Activated CD4-positive, alpha-beta T cell treated with anti-CD3 and anti-CD28 coated beads for 36 hours (primary cell): ENCODE measurements around the gene OR52E8. TPM values are rescaled to one million over a fixed set of nuclear protein-coding genes. Genes with fewer than 3 reads are reported as not detected.

ENCODE experiments used
- ATAC-seq: fragments of 200-7000 bp; cut with Tn5 transposase; one replicate; pipeline ENCODE4 v1.10.0; 2021; ENCODE audit warnings: mild to moderate bottlenecking, moderate library complexity
- CTCF ChIA-PET: fragments of 350-600 bp; sonication (Branson Sonifier 250); formaldehyde crosslinking; loops from one replicate; lab custom pipeline; 2021; ENCODE audit warnings: antibody characterized with exemption; lab: Charles Lee
- POLR2A ChIA-PET: fragments of 350-600 bp; sonication (Branson Sonifier 250); formaldehyde crosslinking; loops from one replicate; lab custom pipeline; 2021; ENCODE audit warnings: antibody characterized with exemption, inconsistent platforms; lab: Charles Lee
- DNase-seq: peaks from one replicate; pipeline ENCODE4 v3.0.0-alpha.2; 2020
- H3K27ac Mint-ChIP-seq: one replicate; pipeline ENCODE4 v1.8.0; 2021; ENCODE audit warnings: mixed read lengths
- H3K27me3 Mint-ChIP-seq: one replicate; pipeline ENCODE4 v1.8.0; 2021; ENCODE audit warnings: mixed read lengths
- H3K36me3 Mint-ChIP-seq: one replicate; pipeline ENCODE4 v1.8.0; 2021; ENCODE audit warnings: low read depth, mixed read lengths
- H3K4me1 Mint-ChIP-seq: one replicate; pipeline ENCODE4 v1.8.0; 2021; ENCODE audit warnings: mixed read lengths
- H3K4me3 Mint-ChIP-seq: one replicate; pipeline ENCODE4 v1.8.0; 2021; ENCODE audit warnings: mild to moderate bottlenecking, moderate library complexity, mixed read lengths
- H3K9me3 Mint-ChIP-seq: one replicate; pipeline ENCODE4 v1.8.0; 2021; ENCODE audit warnings: low read depth, mixed read lengths
- intact Hi-C, 2 experiments: fragments of 100-400 bp; cut with DNase I in 1 of 2; cut with micrococcal nuclease in 1 of 2; formaldehyde crosslinking; loops; one replicate each; pipeline versions ENCODE4 v1.14.2 to v1.15.1; 2022 to 2024; cut with DNase I, micrococcal nuclease
- total RNA-seq, 2 experiments: library from RNA; stranded (reverse); gene quantifications; one replicate each; pipeline ENCODE4 v1.2.3, GENCODE V29; 2021

OR52E8 gene
- total RNA-seq, 2 experiments from 2014 or later: not detected

DNA sequence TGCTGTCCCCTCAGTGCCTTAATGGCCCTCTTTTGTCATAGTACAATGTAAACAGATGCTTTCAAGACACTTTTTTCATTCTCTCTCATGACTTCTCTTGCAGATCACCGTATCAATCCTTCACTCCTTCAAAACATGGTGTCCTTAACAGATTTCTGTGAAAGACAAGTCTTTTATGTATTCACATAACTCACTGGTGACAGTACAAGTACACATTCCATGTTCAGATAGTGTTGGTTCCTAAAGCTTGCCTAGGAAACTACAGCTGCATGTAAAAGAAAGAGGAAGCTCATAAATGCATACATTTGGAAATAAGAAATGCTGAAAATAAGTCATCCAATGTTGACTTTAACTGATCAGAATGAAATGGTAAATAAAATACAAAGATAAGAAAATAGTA is 10.8 kb downstream of the OR52E8 start:
- Mint-ChIP-seq H3K36me3 (no peaks in the 10 kb centered on the region), H3K27ac (no peak overlapping the region), H3K4me3 (no peak overlapping the region), H3K4me1 (no peaks in the 10 kb centered on the region), H3K9me3 (no peaks in the 10 kb centered on the region), H3K27me3 (peaks cover 4% of the 10 kb centered on the region)
- CTCF ChIA-PET: no interaction called here
- POLR2A ChIA-PET: no interaction called here
- intact Hi-C loops: no loop called here
- ATAC-seq (no peak), DNase-seq (no peak)

DNA sequence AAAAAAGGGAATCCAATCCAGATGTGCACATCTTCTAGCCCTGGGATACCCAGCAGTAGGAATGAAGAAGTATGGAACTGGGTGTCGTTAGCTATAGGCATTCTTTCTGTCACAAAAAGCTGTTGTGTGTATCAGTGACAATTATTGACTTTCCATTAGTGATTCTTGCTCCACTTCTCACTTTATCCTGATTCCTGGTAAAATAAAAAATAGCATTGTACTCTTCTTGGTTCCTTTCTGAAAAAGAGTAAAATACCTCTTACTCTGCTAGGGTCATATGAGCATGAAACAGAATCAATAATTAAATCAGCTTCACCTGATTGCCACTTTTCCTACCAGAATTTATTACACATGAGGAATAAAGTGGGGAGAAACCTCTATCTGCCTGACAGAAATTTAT is 15.7 kb downstream of the OR52E8 start, which contains the start of gene OR52E6:
Gene OR52E6 (minus strand): TSS at position 101 of the 400 bp plus-strand sequence. CDS start 0 bp downstream, at position 101.
- Mint-ChIP-seq H3K36me3 (no peaks in the 10 kb centered on the region), H3K27me3 (peaks cover 24% of the 10 kb centered on the region), H3K4me1 (no peaks in the 10 kb centered on the region), H3K9me3 (peaks cover 2% of the 10 kb centered on the region), H3K27ac (no peak within 1 kb of the TSS), H3K4me3 (no peak within 1 kb of the TSS)
- DNase-seq: no peak
- ChIA-PET POLR2A (no interaction called here), CTCF (no interaction called here)
- ATAC-seq: no peak
- intact Hi-C loops: no loop called here

DNA sequence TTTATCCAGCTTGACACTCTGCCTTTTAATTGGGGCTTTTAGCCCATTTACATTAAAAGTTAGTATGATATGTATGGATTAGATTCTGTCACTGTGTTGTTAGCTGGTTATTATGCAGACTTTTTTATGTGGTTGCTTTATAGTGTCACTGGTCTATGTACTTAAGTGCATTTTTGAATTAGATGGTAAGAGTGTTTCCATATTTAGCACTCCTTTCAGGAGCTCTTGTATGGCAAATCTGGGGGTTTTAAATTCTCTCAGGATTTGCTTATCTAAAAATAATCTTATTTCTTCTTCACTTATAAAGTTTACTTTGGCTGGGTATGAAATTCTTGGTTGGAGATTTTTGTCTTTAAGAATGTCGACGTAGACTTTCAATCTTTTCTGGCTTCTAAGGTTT is 19.8 kb downstream of the OR52E8 start:
- Mint-ChIP-seq H3K27ac (no peak overlapping the region), H3K9me3 (peaks cover 2% of the 10 kb centered on the region), H3K4me1 (no peaks in the 10 kb centered on the region), H3K27me3 (peaks cover 23% of the 10 kb centered on the region), H3K36me3 (no peaks in the 10 kb centered on the region), H3K4me3 (no peak overlapping the region)
- intact Hi-C loops: no loop called here
- POLR2A ChIA-PET: no interaction called here
- CTCF ChIA-PET: interaction anchor here (0.7 kb wide), 1 partner anchor 423 kb away, joined by 3 read pairs; no protein-coding TSS in a partner anchor
- ATAC-seq (no peak), DNase-seq (no peak)

DNA sequence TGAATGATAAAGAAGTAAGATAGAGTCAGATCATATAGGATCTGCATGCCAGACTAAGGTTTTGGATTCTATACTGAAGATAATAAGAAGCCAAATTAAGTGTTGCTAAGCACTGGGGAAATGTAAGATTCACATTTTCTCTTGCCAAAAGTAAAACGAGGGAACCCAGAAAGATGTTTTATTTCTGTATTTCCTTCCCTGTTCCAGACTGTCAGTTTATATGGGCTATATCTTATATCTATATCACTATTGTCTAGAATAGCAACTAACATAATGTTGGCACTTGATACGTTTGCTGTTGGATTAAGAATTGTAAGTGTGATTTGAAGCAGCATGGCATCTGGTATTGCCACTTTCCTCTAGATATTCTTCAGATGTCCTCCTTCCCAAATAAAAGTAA is 24.0 kb downstream of the OR52E8 start:
- ChIA-PET CTCF (no interaction called here), POLR2A (no interaction called here)
- H3K9me3 Mint-ChIP-seq: peaks cover 2% of the 10 kb centered on the region
- intact Hi-C loops: no loop called here
- no peak overlapping the region for H3K27ac Mint-ChIP-seq
- H3K4me1 Mint-ChIP-seq: no peaks in the 10 kb centered on the region
- DNase-seq: no peak
- H3K4me3 Mint-ChIP-seq: no peak overlapping the region
- H3K27me3 Mint-ChIP-seq: peaks cover 6% of the 10 kb centered on the region
- H3K36me3 Mint-ChIP-seq: no peaks in the 10 kb centered on the region
- ATAC-seq: no peak

DNA sequence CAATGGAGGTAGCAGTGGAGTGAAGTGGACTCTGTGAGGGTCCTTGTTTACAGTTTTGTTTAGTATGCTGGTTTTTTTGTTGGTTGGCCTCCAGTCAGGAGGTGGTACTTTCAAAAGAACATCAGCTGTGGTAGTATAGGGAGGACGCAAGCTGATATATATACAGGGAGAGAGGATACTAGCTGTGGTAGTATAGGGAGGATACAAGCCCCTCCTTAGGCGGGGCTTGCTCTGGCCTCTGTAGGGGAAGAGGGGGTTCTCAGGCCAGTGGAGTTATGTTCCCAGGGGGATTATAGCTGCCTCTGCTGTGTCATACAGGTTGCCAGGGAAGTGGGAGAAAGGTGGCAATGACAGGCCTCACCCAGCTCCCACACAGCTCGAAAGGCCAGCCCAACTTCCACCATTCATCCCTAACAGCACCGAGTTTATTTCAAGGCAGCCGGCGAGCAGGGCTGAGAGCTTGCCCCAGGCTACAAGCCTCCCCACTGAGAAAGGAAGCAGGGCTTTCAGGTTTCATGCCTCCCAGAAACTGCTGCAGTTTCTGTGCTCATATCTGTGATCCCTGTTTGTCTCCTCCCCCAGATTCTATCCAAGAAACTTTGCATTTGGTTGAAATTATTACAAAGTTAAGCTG is 26.2 kb downstream of the OR52E8 start:
- CTCF ChIA-PET: no interaction called here
- Mint-ChIP-seq H3K27me3 (peaks cover 3% of the 10 kb centered on the region), H3K4me3 (no peak overlapping the region), H3K9me3 (no peaks in the 10 kb centered on the region), H3K27ac (no peak overlapping the region), H3K36me3 (no peaks in the 10 kb centered on the region), H3K4me1 (no peaks in the 10 kb centered on the region)
- POLR2A ChIA-PET: no interaction called here
- intact Hi-C loops: no loop called here
- DNase-seq (no peak), ATAC-seq (no peak)

DNA sequence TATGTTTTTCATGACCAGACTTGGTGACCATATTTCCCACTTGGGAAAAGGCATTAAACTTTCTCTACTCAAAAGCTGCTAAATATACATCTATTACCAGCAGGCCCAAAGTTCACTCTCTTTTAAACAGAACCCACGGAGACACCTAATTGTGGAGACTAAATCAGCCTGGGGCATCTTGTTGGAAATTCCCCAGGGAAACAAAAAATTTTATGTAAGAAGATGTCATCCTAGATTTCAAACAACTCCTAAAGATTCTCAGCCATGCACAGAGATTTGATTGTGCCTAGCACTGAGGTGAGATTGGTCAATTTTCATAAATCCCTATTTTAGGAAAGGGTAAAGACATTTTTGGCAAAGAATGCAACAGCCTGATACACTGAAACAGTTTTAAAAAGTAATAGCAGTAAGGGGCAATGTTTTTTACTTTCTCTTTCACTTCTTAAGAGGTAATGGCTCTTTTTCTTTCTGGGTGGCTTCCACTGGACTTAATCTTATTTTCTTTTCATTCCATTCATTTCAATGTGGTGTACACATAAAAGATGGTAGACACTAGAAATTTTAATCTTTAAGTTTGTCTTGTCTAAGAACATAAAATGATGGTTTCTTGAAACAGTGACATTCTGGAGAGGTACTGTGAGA is 39.1 kb downstream of the OR52E8 start:
- ChIA-PET CTCF (no interaction called here), POLR2A (no interaction called here)
- H3K9me3 Mint-ChIP-seq: no peaks in the 10 kb centered on the region
- H3K4me1 Mint-ChIP-seq: peaks cover 9% of the 10 kb centered on the region
- DNase-seq (no peak), ATAC-seq (no peak)
- intact Hi-C loops: no loop called here
- H3K27ac Mint-ChIP-seq: no peak overlapping the region
- no peaks in the 10 kb centered on the region for H3K36me3 Mint-ChIP-seq
- H3K27me3 Mint-ChIP-seq: no peaks in the 10 kb centered on the region
- peak overlapping the region; percentile 30 for H3K4me3 Mint-ChIP-seq

DNA sequence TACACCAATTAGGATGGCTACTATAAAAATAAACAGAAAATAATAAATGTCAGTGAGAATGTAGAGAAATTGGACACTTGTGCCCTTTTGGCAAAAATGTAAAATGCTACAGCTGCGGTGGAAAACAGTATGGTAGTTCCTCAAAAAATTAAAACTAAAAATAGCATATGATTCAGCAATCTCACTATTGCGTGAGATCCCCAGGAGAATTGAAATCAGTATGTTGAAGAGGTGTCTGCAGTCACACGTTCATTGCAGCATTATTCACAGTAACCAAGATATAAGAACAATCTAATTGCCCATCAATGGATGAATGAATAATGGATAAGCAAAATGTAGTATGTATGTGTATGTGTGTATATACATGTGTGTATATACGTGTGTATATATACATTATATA is 42.0 kb downstream of the OR52E8 start:
- Mint-ChIP-seq H3K27me3 (peaks cover under 1% of the 10 kb centered on the region), H3K27ac (no peak overlapping the region), H3K4me3 (no peak overlapping the region), H3K36me3 (no peaks in the 10 kb centered on the region), H3K4me1 (peaks cover 9% of the 10 kb centered on the region), H3K9me3 (no peaks in the 10 kb centered on the region)
- CTCF ChIA-PET: no interaction called here
- DNase-seq (no peak), ATAC-seq (no peak)
- intact Hi-C loops: no loop called here
- POLR2A ChIA-PET: no interaction called here

DNA sequence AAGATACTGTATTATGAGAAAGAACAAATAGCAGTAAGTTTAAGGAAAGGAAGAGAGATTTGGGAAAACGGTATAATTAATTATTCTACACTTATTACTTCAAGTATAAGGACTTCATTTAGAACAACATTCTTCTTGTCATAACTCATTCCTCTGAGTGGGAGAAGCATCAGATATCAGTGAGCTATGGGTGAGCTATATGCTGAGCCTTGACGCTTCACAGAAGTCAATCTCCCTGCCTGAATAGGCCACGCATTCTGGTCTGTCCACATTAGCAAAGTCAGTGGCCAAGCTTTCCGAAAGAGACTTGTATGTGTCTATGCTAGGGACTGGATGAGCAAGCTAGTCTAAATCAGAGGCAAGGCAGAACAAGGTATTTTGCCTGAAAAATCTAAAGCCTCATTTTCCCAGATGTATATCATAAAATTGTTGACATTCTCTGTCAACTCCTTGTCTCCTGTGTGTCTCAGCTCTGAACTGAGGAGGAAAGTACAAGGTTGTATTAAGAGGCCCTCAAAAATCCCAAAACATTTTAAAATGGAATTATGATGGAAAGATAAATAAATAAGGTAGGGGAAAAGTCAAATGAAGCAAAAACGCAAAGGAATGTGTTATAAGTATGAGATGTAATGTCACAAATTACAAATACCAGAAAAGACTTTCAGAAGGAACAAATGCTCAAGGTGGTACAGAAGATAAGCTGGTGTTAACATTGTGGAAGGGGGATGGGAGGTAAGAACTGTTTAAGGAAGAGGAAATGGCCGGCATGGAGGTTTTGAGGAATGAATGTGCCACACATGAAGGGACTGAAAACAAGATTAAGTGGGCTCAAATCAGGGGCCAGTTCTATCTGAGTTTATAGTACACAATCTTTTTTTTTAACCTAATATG is 47.3 kb downstream of the OR52E8 start:
- H3K36me3 Mint-ChIP-seq: no peaks in the 10 kb centered on the region
- intact Hi-C loops: loop anchor here (5.0 to 10.0 kb wide), 3 partner anchors 542 to 1175 kb away; partner anchors contain the start of gene OR51D1 (in 2 of the 2)

DNA sequence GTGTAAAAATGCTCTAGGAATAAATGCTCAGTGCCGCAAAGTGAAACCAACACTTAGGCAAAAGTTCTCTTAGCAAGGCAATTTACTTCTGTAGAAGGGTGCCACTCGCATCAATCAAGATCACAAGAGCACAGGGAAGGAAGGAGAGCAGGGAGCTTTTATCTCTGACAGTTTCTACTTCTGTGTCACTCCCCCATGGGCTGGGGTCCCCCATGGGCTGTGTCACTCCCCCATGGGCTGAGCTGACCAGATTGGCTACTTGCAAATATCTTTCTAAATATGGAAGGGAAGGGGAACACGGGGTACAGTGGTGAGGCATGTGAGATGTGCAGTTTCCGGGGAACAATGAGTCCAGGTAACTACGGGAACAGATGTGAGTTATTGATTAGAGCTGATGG is 48.4 kb downstream of the OR52E8 start:
- peak overlapping the region; percentile 79 for H3K4me3 Mint-ChIP-seq
- DNase-seq (peak; percentile 22), ATAC-seq (peak; percentile 57)
- H3K27me3 Mint-ChIP-seq: peaks cover 15% of the 10 kb centered on the region
- ChIA-PET POLR2A (no interaction called here), CTCF (interaction anchor here (0.9 to 2.1 kb wide), 6 partner anchors 10 to 338 kb away, joined by 3 to 17 read pairs (median 5); no protein-coding TSS in a partner anchor)
- peaks cover 4% of the 10 kb centered on the region for H3K9me3 Mint-ChIP-seq
- peaks cover 8% of the 10 kb centered on the region for H3K4me1 Mint-ChIP-seq
- no peaks in the 10 kb centered on the region for H3K36me3 Mint-ChIP-seq
- intact Hi-C loops: loop anchor here (5.0 to 10.0 kb wide), 3 partner anchors 543 to 1174 kb away; partner anchors contain the start of gene OR51D1 (in 2 of the 2)
- peak overlapping the region; percentile 23 for H3K27ac Mint-ChIP-seq

More for the DNA sequence above, 47.3 kb downstream of the OR52E8 start:
- Mint-ChIP-seq H3K4me1 (peaks cover 8% of the 10 kb centered on the region), H3K27me3 (peaks cover 13% of the 10 kb centered on the region), H3K9me3 (no peaks in the 10 kb centered on the region), H3K4me3 (no peak overlapping the region), H3K27ac (no peak overlapping the region)
- POLR2A ChIA-PET: no interaction called here
- CTCF ChIA-PET: interaction anchor here (0.7 to 2.1 kb wide), 11 partner anchors 11 to 339 kb away, joined by 3 to 17 read pairs (median 4); partner anchors contain the start of gene TRIM5
- DNase-seq (no peak), ATAC-seq (no peak)

DNA sequence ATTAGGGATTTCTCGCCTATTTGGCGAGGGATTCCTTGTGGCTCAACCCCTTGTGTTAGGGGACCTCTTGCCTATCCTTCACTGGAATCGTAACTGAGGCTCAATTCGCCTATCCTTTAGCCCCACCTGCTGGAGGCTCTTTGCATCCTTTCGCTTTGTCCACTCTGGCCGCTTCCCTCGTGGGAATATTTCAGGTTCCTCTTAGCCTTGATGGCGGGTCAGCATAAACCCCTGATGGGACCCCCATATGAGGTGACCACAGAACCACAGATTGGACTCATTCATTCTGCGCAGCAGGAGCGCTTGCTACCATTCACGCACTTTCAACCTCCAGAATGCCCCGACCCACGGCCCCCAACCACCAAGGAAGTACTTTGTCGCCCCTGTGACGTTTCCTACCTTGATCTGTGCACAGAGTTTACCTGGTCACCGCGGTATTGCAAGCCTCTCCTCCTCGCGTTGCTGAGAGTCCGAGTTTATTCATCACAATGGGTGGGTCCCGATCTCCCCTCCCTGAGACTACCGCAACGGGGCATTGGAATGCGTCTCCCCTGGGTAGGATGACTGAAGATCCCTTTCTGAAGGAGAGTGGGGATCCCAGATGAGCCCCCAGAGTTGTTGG is 48.9 kb downstream of the OR52E8 start, which contains the start of gene OR52N2:
Gene OR52N2 (plus strand): TSS at position 425 of the 622 bp plus-strand sequence. CDS start 11,412 bp downstream, outside the sequence.
- Mint-ChIP-seq H3K27ac (peak within 1 kb of the TSS; percentile 23), H3K27me3 (peaks cover 16% of the 10 kb centered on the region), H3K9me3 (peaks cover 6% of the 10 kb centered on the region), H3K4me3 (peak within 1 kb of the TSS; percentile 79), H3K4me1 (peaks cover 8% of the 10 kb centered on the region), H3K36me3 (no peaks in the 10 kb centered on the region)
- peak; percentile 82 for DNase-seq
- ATAC-seq: peak; percentile 92
- CTCF ChIA-PET: interaction anchor here (1.7 to 2.1 kb wide), 3 partner anchors 208 to 338 kb away, joined by 5 to 17 read pairs (median 6); no protein-coding TSS in a partner anchor
- intact Hi-C loops: loop anchor here (1.0 to 10.0 kb wide), 7 partner anchors 124 to 1174 kb away; partner anchors contain the start of gene OR51D1 (in 2 of the 2)
- POLR2A ChIA-PET: no interaction called here
